Measurements from ENCODE around the gene NEBL. TPM values are rescaled to one million over a fixed set of nuclear protein-coding genes. Genes with fewer than 3 reads are reported as not detected.

The NEBL gene
- total RNA-seq, 1 donor from 2014 or later, result 805 TPM

DNA sequence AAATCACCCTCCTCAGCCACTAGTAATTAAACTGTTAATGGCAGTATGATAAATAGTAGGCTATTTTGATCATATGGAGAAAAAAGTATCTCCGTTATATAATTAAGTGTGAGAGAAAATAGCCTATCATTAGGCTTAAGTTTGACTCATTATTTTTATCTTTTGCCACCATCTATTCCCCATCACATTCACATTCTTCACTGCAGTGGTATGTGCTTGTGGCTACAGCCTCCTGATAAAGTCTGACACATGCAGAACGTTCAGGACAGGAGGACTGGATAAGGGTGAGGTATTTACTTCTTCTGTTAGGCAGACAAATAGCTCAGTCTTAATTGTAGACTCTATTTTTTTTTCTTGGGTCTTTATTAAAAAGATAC is 5.8 kb downstream of the NEBL start:
- Histone ChIP-seq H3K4me1 (peaks cover 20% of the 10 kb centered on the region), H3K27ac (replicated peaks) (peak overlapping the region; percentile 91), H3K36me3 (peaks cover 10% of the 10 kb centered on the region), H3K9me3 (replicated peaks) (no peaks in the 10 kb centered on the region), H3K4me3 (peak overlapping the region; percentile 67), H3K27me3 (ENCODE audit: low read depth) (no peaks in the 10 kb centered on the region)
- DNase-seq, result no peak
- intact Hi-C loops (cut with micrococcal nuclease), result no loop called here
- TF ChIP-seq, protein P1, sequence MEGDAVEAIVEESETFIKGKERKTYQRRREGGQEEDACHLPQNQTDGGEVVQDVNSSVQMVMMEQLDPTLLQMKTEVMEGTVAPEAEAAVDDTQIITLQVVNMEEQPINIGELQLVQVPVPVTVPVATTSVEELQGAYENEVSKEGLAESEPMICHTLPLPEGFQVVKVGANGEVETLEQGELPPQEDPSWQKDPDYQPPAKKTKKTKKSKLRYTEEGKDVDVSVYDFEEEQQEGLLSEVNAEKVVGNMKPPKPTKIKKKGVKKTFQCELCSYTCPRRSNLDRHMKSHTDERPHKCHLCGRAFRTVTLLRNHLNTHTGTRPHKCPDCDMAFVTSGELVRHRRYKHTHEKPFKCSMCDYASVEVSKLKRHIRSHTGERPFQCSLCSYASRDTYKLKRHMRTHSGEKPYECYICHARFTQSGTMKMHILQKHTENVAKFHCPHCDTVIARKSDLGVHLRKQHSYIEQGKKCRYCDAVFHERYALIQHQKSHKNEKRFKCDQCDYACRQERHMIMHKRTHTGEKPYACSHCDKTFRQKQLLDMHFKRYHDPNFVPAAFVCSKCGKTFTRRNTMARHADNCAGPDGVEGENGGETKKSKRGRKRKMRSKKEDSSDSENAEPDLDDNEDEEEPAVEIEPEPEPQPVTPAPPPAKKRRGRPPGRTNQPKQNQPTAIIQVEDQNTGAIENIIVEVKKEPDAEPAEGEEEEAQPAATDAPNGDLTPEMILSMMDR (IDR thresholded peaks at IDR 0.05; ENCODE audit: borderline replicate concordance), result no peak

DNA sequence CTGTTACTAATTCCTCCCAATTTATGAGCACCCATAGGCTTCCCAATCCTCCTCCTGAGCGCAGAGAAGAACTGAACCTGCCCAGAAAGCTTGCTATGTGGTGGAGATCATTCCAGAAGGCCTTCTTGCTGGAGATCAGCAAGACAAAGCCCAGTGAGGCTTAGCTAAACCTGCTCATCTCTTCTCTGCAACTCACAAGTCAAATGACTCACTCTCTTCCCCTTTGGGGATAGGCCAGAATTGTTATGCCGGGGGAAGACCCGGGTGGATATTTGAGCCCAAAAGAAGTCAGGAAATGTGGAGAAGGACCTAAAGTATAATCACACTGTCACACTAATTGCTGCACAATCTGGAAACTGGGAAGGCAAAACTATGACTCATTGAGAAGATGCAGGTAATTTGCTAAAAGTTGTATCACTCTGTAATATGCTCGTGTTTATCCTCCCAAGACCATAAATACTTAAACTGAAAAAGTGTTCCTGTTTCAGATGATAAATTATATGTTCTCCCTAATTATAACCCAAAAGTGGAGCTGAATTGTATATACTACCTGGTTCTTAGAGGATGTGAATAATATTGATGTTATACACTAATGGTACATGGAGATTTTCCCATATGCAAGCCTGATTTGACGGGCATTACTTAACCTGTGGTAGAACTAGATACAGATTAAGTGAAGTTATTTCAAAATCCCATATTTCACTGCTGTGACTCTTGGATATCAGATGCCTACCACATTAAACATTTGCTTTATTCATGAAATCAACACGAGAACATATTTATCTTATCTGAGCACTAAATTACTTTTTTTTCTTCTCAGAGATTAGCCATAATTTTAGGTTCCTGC is 6.4 kb downstream of the NEBL start:
- Histone ChIP-seq H3K4me3 (peak overlapping the region; percentile 67), H3K27ac (replicated peaks) (peak overlapping the region; percentile 91), H3K27me3 (ENCODE audit: low read depth) (no peaks in the 10 kb centered on the region), H3K4me1 (peaks cover 20% of the 10 kb centered on the region), H3K9me3 (replicated peaks) (no peaks in the 10 kb centered on the region), H3K36me3 (peaks cover 10% of the 10 kb centered on the region)
- intact Hi-C loops (cut with micrococcal nuclease), result no loop called here
- TF ChIP-seq, protein P1 (IDR thresholded peaks at IDR 0.05; ENCODE audit: borderline replicate concordance), result no peak
- no peak for DNase-seq

DNA sequence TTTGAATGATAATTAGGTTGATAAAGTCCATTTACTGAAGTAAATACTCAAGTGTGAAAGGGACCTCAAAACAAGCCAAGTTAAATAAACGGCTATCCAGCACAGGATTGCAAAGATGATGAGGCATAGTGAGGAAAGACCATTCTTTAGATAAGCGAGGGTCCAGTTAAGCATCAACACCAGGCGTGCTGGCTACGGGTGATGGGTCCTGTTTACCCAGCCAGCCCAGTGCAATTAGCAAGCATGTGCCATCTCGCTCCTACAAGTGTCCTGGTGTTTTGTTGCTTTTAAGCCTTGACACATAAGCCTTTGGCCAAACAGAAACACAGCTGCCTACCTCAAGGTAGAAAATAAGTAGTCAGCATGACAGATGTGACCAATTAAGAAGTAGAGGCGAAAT is 7.1 kb downstream of the NEBL start:
- no peak for DNase-seq
- intact Hi-C loops (cut with micrococcal nuclease), result no loop called here
- Histone ChIP-seq H3K9me3 (replicated peaks) (no peaks in the 10 kb centered on the region), H3K27ac (replicated peaks) (peak overlapping the region; percentile 91), H3K36me3 (peaks cover 10% of the 10 kb centered on the region), H3K4me1 (peaks cover 25% of the 10 kb centered on the region), H3K4me3 (peak overlapping the region; percentile 67), H3K27me3 (ENCODE audit: low read depth) (no peaks in the 10 kb centered on the region)
- TF ChIP-seq, protein P1 (IDR thresholded peaks at IDR 0.05; ENCODE audit: borderline replicate concordance), result no peak

DNA sequence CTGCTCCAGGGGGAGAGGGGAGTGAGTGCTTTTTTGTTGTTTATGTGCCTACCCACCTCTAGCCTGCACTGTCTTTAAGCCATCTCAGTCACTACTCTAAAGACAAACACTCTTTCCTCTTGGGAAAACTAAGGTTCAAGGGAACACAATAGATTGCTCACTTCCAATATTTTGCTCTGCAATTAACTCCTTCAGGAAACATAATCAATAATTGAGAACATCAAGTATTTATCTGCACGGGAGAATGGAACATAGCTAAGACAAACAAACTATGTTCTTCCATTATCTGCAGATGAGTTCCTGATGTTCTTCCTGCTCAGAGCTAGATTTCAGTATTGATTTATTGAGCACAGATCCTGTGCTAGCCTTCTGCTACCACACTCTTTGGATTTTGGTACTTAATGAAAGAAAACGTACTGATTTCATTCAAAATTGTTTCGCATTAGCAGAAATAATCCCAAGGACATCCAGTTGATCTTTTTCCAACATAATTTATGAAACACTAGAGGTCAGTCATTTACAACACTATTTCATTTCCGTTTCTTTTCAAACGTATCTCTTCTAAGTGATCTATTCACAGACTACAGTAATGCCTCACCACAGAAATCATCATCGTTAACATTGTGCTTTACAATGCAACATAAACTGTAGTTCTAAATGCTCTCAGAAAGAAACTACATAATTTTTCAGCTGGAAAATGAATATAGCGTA is 8.3 kb downstream of the NEBL start:
- Histone ChIP-seq H3K27ac (replicated peaks) (peak overlapping the region; percentile 91), H3K4me1 (peaks cover 31% of the 10 kb centered on the region), H3K4me3 (peak overlapping the region; percentile 67), H3K36me3 (peaks cover 4% of the 10 kb centered on the region), H3K27me3 (ENCODE audit: low read depth) (no peaks in the 10 kb centered on the region), H3K9me3 (replicated peaks) (no peaks in the 10 kb centered on the region)
- TF ChIP-seq, protein P1 (IDR thresholded peaks at IDR 0.05; ENCODE audit: borderline replicate concordance), result no peak
- no peak for DNase-seq
- intact Hi-C loops (cut with micrococcal nuclease), result no loop called here

DNA sequence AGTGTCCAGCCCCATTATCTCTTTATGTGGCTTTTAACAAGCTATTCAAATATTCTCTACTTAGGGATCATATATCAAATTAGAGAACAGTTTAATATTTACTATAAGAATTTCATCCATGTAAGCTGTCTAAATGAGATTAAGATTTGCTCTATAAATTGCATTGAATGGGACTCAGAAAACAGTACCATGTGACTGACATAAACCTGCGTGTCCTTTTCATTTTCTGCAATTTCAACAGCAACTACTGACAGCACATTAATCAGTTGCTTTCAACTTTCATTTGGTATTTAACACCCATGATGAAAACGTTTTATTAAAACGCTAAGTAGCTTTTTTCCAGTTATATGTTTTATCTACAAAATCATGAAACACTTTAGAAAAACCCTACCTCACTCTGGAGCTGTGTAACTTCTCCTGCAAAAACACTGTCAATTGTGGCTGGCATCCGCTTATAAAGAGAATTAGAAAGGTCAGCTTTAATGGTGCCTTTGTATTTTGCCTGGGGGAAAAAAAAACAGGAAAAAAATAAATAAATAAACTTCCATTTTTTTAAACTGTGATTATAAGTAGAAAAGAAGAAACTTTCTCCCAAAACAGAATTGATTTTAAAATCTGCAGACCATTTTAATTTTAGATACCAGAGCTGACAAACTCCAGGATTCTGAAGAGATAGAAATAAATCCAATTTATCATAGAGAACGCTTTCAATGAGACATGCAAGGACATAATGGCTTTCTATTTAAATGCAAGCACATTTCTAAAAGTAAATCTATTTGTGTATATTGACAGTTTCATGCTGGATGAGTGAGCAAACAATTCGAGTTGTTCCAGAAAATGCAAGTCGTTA is 9.2 kb downstream of the NEBL start:
- H3K4me3 ChIP-seq, result peak overlapping the region; percentile 67
- intact Hi-C loops (cut with micrococcal nuclease), result no loop called here

More for the DNA sequence above, 9.2 kb downstream of the NEBL start:
- Histone ChIP-seq H3K4me1 (peaks cover 37% of the 10 kb centered on the region), H3K27me3 (ENCODE audit: low read depth) (no peaks in the 10 kb centered on the region), H3K36me3 (peaks cover 4% of the 10 kb centered on the region), H3K27ac (replicated peaks) (peak overlapping the region; percentile 91), H3K9me3 (replicated peaks) (no peaks in the 10 kb centered on the region)
- TF ChIP-seq, protein P1 (IDR thresholded peaks at IDR 0.05; ENCODE audit: borderline replicate concordance), result no peak
- no peak for DNase-seq

Data from left ventricle myocardium inferior (tissue), 1 donor.